Subcutaneous adipose tissue (tissue), 4 donors: ENCODE data around the gene PCED1A. TPM values are rescaled to one million over a fixed set of nuclear protein-coding genes. Genes with fewer than 3 reads are reported as not detected.

Experiments
- CTCF ChIP-seq: fragments of 450-650 bp; IDR thresholded peaks from one replicate; pipeline ENCODE4 v1.5.1; 2016; ENCODE audit warnings: low read depth, mild to moderate bottlenecking, control low read depth, antibody characterized with exemption, moderate library complexity
- total RNA-seq, 4 donors: library from RNA; depleted of rRNA; stranded (reverse); fragments of >200 nt; gene quantifications; one replicate each; pipeline ENCODE4 v1.1.0, GENCODE V29; 2016

The PCED1A gene
- total RNA-seq, 4 donors from 2014 or later: 24.0 to 39.7 (median 26.8) TPM

- no peak for TF ChIP-seq CTCF
Measured at GRCh38 chr20:2865101-2865500, 24.6 kb upstream of the PCED1A start.

- TF ChIP-seq CTCF: no peak
Measured at GRCh38 chr20:2864626-2865025, 24.2 kb upstream of the PCED1A start.

GRCh38 chr20:2859330-2860121, 19.1 kb upstream of the PCED1A start:
- TF ChIP-seq CTCF: no peak

- no peak for TF ChIP-seq CTCF
Measured at GRCh38 chr20:2858591-2858990, 18.1 kb upstream of the PCED1A start.

GRCh38 chr20:2851086-2851485, 10.6 kb upstream of the PCED1A start:
- TF ChIP-seq CTCF: no peak

- TF ChIP-seq CTCF: no peak
Measured at GRCh38 chr20:2849529-2849928, 9.1 kb upstream of the PCED1A start.

GRCh38 chr20:2847802-2848201, 7.3 kb upstream of the PCED1A start:
- no peak for TF ChIP-seq CTCF
